Left ventricle myocardium inferior (tissue), 1 donor: Measurements from ENCODE around the gene ADCY2. TPM values are rescaled to one million over a fixed set of nuclear protein-coding genes. Genes with fewer than 3 reads are reported as not detected.

Experiments used
- DNase-seq: peaks from one replicate; pipeline ENCODE4 v3.0.0-alpha.2; 2020
- H3K27ac ChIP-seq: fragments of 200-600 bp; replicated peaks from 2 replicates; pipeline ENCODE4 v1.8.0; 2021
- H3K27me3 ChIP-seq: fragments of 200-600 bp; 2 replicates; pipeline ENCODE4 v1.8.0; 2021; ENCODE audit warnings: low read depth
- H3K36me3 ChIP-seq: fragments of 200-600 bp; 2 replicates; pipeline ENCODE4 v1.8.0; 2021
- H3K4me1 ChIP-seq: fragments of 200-600 bp; 2 replicates; pipeline ENCODE4 v1.8.0; 2021
- H3K4me3 ChIP-seq: fragments of 200-600 bp; 2 replicates; pipeline ENCODE4 v1.8.0; 2021; ENCODE audit warnings: mild to moderate bottlenecking, moderate library complexity
- H3K9me3 ChIP-seq: fragments of 200-600 bp; replicated peaks from 2 replicates; pipeline ENCODE4 v1.8.0; 2021
- CTCF ChIP-seq: fragments of 200-600 bp; IDR thresholded peaks from 2 replicates; pipeline ENCODE4 v1.8.0; 2021; ENCODE audit warnings: antibody characterized with exemption, mild to moderate bottlenecking, borderline replicate concordance
- intact Hi-C: fragments of 100-400 bp; cut with micrococcal nuclease; formaldehyde crosslinking; loops from one replicate; pipeline ENCODE4 v1.11.0; 2022
- long read RNA-seq: library from polyadenylated mRNA; unstranded; transcript quantifications from one replicate; pipeline ENCODE4 v2.0.0, GENCODE V29; 2021
- total RNA-seq: library from RNA; stranded (reverse); fragmentation: NEBNext Ultra II Directional; extraction: Animal tissue kit (Norgen Biotek cat#: 25700); gene quantifications from one replicate; pipeline ENCODE4 v1.2.1, GENCODE V29; 2021
- donor health status: DM: no; HTN: yes; CAD: no; lungs with severe emphysema.

Gene ADCY2
- 0.30 TPM for total RNA-seq
- long read RNA-seq: 0 reads

- H3K4me3 ChIP-seq: peak within 1 kb of the TSS; percentile 60
- no peaks in the 10 kb centered on the region for H3K36me3 ChIP-seq
- no peak for DNase-seq
- TF ChIP-seq CTCF: no peak
- no peak within 1 kb of the TSS for H3K27ac ChIP-seq
- intact Hi-C loops: no loop called here
- peaks cover 19% of the 10 kb centered on the region for H3K4me1 ChIP-seq
- no peaks in the 10 kb centered on the region for H3K9me3 ChIP-seq
- H3K27me3 ChIP-seq: peaks cover 74% of the 10 kb centered on the region
Observed at GRCh38 chr5:7395947-7396712, at the start of gene ADCY2. TSS of gene ADCY2 (plus strand) at chr5:7396138. CDS start at chr5:7396297, 159 bp downstream.

GRCh38 chr5:7347377-7347776 is 48.6 kb upstream of the ADCY2 start:
- no peaks in the 10 kb centered on the region for H3K27me3 ChIP-seq
- intact Hi-C loops: no loop called here
- TF ChIP-seq CTCF: no peak

DNA sequence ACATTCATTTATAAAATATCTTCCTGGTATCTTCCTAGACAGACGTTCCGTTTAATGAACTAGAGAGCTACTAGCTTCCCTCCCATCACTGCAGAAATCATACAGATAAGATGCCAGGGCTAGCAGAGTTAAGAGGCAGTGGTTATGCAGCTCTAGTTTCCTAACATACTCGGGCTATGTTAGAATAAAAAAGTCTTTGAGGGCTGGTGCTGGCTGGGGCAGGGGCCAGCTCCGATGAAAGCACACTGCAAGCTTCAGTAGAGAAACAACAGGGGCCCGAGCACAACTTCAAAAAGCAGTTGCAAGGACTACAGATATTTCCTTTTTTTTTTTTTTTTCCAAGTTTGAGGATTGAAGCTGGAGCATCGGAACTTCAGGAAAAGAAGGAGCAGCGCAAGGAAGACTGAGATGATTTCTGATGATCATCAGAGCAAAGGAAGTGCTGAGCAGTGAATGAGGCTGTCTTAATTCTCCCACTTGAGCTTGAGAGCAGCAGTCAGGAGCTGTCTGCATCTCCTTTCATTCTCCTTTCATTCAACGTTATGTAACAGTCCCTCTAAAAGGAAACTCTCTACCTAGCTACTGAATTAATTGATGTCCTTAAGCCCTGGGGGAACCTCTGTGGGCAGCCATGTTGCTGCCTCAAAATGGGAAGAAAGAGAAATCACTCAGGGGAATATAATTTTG is 47.6 kb upstream of the ADCY2 start:
- no peaks in the 10 kb centered on the region for H3K36me3 ChIP-seq
- peaks cover 9% of the 10 kb centered on the region for H3K9me3 ChIP-seq
- no peak for TF ChIP-seq CTCF
- H3K27me3 ChIP-seq: no peaks in the 10 kb centered on the region
- no peaks in the 10 kb centered on the region for H3K4me1 ChIP-seq
- no peak overlapping the region for H3K27ac ChIP-seq
- DNase-seq: no peak
- no peak overlapping the region for H3K4me3 ChIP-seq
- intact Hi-C loops: no loop called here

More at GRCh38 chr5:7347377-7347776, 48.6 kb upstream of the ADCY2 start:
- Histone ChIP-seq H3K9me3 (peaks cover 13% of the 10 kb centered on the region), H3K27ac (no peak overlapping the region), H3K4me3 (no peak overlapping the region), H3K4me1 (no peaks in the 10 kb centered on the region), H3K36me3 (no peaks in the 10 kb centered on the region)
- no peak for DNase-seq

DNA sequence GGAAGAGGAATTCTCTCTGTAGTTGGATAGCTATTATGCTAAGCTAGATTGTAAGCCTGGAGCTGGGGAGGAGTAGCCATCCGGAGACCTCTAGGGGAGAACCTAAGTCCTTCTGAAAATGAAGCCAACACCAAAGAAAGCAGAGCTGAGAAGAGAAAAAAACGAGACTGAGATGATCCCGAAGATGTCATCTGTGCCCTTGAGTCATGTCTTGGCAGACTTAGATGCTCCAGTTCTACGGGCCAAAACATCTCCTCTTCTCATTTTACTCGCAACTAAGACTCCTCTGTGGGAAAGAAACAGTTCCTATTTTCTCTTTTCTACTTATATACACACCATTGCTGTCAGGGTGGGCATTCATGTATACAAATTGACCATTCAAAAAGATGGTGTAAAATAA is 34.3 kb upstream of the ADCY2 start:
- intact Hi-C loops: no loop called here
- no peaks in the 10 kb centered on the region for H3K4me1 ChIP-seq
- H3K4me3 ChIP-seq: no peak overlapping the region
- H3K36me3 ChIP-seq: no peaks in the 10 kb centered on the region
- no peaks in the 10 kb centered on the region for H3K27me3 ChIP-seq
- H3K9me3 ChIP-seq: no peaks in the 10 kb centered on the region
- DNase-seq: no peak
- TF ChIP-seq CTCF: no peak
- no peak overlapping the region for H3K27ac ChIP-seq

DNA sequence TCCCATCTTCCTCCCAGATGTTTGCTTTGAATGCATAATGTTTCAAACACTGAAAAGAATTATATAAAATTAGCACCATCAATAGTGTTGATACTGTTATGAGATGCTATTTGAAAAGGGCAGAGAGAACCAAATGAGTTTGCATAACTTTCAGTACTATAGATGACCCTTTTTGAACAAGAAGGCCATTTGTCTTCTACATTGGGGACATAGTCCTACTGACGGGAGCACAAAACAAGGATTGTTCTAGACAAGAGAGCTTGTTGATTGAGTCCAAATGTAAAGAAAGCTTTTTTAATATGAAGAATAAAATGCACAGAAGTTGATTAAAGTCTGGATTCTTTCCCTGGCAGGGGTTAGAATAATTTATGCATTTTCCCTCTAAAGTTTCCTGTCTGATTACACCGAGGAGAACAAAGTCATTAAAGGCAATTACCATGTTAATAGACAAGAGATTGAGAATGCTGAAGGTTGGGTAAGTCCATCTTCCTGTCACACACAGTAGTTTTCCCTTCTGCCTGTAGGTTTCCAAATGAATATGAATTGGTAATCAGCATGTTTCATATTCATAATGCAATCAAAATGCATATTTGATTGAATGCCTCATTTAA is 32.8 kb upstream of the ADCY2 start:
- Histone ChIP-seq H3K27ac (no peak overlapping the region), H3K27me3 (no peaks in the 10 kb centered on the region), H3K36me3 (no peaks in the 10 kb centered on the region), H3K4me1 (no peaks in the 10 kb centered on the region), H3K9me3 (no peaks in the 10 kb centered on the region), H3K4me3 (no peak overlapping the region)
- intact Hi-C loops: no loop called here
- TF ChIP-seq CTCF: no peak
- DNase-seq: no peak
